OCI-M2 (cell line): ENCODE results near the gene GLP2R.
"Not testable (repeated sequence)": the region's sequence is repeated elsewhere in the genome, so short reads cannot be mapped to it uniquely, and the experiment has no call there.

Source experiments
- DNase-seq: peaks from one replicate; lab custom pipeline; 2025; ENCODE audit not compliant: unreplicated experiment; lab: John Stamatoyannopoulos, UW

Gene GLP2R, protein sequence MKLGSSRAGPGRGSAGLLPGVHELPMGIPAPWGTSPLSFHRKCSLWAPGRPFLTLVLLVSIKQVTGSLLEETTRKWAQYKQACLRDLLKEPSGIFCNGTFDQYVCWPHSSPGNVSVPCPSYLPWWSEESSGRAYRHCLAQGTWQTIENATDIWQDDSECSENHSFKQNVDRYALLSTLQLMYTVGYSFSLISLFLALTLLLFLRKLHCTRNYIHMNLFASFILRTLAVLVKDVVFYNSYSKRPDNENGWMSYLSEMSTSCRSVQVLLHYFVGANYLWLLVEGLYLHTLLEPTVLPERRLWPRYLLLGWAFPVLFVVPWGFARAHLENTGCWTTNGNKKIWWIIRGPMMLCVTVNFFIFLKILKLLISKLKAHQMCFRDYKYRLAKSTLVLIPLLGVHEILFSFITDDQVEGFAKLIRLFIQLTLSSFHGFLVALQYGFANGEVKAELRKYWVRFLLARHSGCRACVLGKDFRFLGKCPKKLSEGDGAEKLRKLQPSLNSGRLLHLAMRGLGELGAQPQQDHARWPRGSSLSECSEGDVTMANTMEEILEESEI

GRCh38 chr17:9825641-9826150, at the start of gene GLP2R:
Gene GLP2R, plus strand, starts transcription at chr17:9825924. Its CDS starts 140 bp downstream, at chr17:9826064.
- no peak for DNase-seq

- DNase-seq: no peak
Observed at GRCh38 chr17:9776911-9777310, 48.8 kb upstream of the GLP2R start.

DNA sequence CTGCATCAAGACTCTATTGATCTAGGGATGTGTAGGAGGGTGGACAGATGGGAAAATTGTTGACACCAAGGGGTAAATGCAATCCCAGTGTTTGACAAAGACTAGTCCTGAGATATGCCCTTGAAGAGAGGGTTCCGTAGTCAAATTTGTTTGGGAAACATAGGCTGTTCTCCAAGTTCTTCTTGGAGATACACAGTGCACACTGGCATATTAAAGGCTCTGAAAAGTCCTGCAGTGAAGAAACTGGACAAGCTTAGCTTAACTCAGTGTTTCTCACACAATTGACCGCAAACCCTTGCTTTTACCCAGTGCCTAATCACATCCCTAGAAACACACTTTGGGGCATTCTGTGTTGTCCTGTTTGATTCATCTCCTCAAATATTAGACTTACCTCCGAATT, 45.2 kb upstream of the GLP2R start:
- no peak for DNase-seq

GRCh38 chr17:9783050-9783449, 42.7 kb upstream of the GLP2R start:
- DNase-seq: no peak

DNA sequence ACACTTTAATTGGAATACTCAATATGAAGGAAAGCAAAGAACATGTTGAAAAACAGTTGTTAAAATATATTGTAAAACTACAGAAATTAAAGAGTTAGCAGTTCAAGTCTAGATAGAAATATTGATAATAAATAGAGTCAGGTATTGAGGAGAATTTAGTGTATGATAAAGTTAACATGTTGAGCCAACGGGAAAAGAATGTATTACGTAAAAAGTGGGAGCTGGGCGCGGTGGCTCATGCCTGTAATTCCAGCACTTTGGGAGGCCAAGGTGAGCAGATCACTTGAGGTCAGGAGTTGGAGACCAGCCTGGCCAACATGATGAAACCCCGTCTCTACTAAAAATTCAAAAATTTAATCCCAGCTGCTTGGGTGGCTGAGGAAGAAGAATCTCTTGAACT, 42.3 kb upstream of the GLP2R start:
- not testable (repeated sequence) for DNase-seq

GRCh38 chr17:9784544-9784943, 41.2 kb upstream of the GLP2R start:
- no peak for DNase-seq

GRCh38 chr17:9788601-9789000, 37.1 kb upstream of the GLP2R start:
- DNase-seq: no peak

DNA sequence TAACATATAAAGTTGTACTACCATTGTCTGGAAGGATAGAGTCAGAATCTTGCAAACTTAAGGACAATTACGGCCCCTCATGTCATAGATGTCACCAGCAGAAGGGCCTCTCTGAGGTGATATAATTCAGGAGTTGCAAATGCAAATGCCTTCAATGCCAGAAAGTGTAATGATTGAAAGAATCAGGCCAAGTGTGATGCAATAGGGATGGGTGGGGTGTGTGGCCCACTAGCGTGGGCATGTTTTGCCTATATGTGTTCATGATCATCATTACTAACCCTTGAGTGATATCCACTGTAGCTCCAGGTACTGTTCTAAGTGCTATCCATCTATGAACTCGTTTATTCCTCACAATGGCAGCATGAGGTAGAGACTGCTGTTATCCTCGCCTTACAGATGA, 35.4 kb upstream of the GLP2R start:
- DNase-seq: no peak

GRCh38 chr17:9790889-9791876, 34.5 kb upstream of the GLP2R start, which contains the start of gene DHRS7C:
Gene DHRS7C, minus strand, starts transcription at chr17:9791592. Its CDS starts 308 bp downstream, at chr17:9791284.
- DNase-seq: no peak

DNA sequence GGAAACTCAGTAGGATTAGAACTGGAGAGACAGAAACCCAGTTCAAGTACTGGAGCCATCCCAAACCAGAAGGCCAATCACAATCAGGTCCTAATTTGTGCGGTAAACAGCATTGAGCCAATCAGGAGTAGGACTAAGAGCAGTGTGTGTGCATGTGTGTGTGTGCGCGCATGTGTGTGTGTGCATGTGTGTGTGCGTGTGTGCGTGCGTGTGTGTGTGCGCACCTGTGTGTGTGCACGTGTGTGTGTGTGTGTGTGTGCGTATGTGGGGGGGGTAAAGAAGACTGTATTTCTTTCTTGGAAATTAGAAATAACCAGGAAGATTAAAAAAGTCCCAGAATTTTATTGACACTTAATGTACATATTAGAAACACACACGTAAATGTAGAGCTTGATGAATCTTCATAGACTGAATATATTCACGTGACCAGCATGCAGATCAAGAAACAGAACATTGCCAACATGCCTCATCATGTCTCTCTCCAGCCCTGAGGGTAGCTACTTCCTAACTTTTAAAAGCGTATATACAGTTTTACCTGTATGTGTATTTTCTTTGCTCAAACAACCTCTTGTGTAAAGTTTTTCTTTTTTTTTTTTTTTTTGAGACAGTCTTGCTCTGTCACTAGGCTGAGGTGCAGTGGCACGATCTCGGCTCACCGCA, 33.4 kb upstream of the GLP2R start:
- no peak for DNase-seq

DNA sequence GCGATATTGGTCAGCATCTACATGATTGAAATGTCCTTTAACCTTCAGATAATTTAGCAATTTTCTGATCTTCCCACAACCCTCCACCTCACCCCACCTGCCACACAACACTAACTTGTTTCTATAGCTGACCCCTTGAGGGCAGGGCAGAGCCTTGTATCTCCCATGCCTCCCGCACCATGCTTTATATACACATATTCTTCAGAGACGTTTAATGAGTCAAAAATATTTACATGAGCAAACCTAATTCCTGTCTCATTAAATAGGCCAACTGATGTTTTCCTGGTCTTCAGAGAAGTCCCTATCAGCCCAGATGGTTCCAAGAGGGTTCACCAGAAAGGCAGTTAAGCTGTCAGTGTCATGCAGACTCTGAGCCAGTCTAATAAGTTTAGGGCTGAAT, 27.7 kb upstream of the GLP2R start:
- no peak for DNase-seq

- DNase-seq: no peak
Observed at GRCh38 chr17:9798724-9799123, 27.0 kb upstream of the GLP2R start.

DNA sequence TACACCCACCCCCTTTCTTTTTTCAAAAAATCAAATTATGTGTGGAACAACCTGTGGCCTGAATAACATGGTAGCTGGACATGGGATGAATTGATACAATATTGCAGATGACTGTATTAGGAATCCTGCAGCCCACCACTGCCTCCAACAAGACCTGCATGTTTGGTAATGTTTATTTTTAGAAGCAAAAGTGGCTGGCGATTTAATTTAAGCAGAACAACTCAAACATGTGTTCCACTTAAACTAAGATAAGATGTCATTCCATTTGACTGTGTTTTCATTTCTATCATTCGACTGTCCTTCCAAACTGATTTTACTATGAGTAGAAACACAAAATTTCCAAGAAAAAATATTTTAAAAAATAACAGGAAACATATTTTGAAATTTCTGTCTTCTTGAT, 24.2 kb upstream of the GLP2R start:
- no peak for DNase-seq

GRCh38 chr17:9802294-9802693, 23.4 kb upstream of the GLP2R start:
- DNase-seq: no peak

DNA sequence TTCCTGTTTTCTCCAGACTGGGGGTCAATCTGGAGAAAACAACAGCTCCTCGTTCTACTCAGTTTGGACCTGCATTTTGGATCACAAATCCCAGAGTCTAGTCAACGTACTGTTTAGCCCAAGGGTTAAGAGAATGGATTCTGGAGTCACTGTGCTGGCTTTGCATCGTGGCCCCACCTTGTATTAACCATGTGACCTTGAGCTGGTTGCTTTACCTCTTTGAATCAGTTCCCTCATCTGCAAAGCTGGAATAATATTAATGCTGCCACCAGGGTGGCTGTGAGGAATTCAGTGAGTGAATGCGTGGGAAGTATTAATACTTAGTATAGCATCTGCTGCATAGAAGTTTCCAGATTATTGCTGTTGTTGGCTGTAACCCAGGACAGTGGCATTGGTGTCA, 23.0 kb upstream of the GLP2R start:
- DNase-seq: no peak

- no peak for DNase-seq
Observed at GRCh38 chr17:9805769-9806168, 20.0 kb upstream of the GLP2R start.

DNA sequence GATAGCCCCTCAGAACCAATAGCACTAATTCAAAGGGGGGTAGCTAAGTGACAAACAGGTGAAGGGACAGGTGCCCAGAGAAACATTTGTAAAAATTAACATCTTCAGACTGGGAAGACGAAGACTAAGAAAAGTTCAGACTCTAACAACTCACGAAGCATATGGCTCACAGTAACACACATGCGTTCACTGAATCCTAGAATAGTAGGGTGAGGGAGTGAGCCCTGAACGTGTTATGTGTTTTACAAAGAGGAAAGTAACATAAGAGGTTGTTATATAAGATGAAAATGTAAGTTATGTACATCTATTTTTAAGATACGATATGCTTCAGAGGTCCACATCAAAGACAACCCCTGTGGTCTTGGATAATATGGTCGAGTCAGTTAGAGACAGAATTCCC, 19.0 kb upstream of the GLP2R start:
- DNase-seq: no peak

GRCh38 chr17:9809409-9809808, 16.3 kb upstream of the GLP2R start:
- no peak for DNase-seq

- DNase-seq: no peak
Observed at GRCh38 chr17:9810100-9810949, 15.4 kb upstream of the GLP2R start.

GRCh38 chr17:9811086-9811485, 14.6 kb upstream of the GLP2R start:
- no peak for DNase-seq
